Kidney epithelial cell (primary cell): ENCODE data around the gene POLR3E. TPM values are rescaled to one million over a fixed set of nuclear protein-coding genes. Genes with fewer than 3 reads are reported as not detected.

Source experiments
- DNase-seq: peaks from one replicate; pipeline ENCODE4 v3.0.0-alpha.2; 2010; ENCODE audit warnings: low read depth
- H3K27me3 ChIP-seq: 2 replicates; pipeline ENCODE4 v1.6.0; 2011; ENCODE audit warnings: low read length; ENCODE audit not compliant: control insufficient read depth, insufficient read depth
- H3K36me3 ChIP-seq: 2 replicates; pipeline ENCODE4 v1.5.1; 2011; ENCODE audit warnings: low read length; ENCODE audit not compliant: control insufficient read depth, insufficient read depth
- H3K4me3 ChIP-seq: 2 replicates; pipeline ENCODE4 v1.5.1; 2011; ENCODE audit warnings: low read depth, mild to moderate bottlenecking, control low read depth, low read length
- CTCF ChIP-seq: IDR thresholded peaks from 2 replicates; pipeline ENCODE4 v1.5.1; 2011; ENCODE audit warnings: mild to moderate bottlenecking, moderate library complexity, low read length, control low read depth, inconsistent platforms; ENCODE audit not compliant: insufficient read depth, poor library complexity, severe bottlenecking
- total RNA-seq: library from RNA; depleted of rRNA; stranded (reverse); fragments of >200 nt; gene quantifications from 2 replicates; pipeline ENCODE4 v1.2.3, GENCODE V29; 2015

The POLR3E gene
- total RNA-seq, 1 donor from 2014 or later = 39.4 TPM

DNA sequence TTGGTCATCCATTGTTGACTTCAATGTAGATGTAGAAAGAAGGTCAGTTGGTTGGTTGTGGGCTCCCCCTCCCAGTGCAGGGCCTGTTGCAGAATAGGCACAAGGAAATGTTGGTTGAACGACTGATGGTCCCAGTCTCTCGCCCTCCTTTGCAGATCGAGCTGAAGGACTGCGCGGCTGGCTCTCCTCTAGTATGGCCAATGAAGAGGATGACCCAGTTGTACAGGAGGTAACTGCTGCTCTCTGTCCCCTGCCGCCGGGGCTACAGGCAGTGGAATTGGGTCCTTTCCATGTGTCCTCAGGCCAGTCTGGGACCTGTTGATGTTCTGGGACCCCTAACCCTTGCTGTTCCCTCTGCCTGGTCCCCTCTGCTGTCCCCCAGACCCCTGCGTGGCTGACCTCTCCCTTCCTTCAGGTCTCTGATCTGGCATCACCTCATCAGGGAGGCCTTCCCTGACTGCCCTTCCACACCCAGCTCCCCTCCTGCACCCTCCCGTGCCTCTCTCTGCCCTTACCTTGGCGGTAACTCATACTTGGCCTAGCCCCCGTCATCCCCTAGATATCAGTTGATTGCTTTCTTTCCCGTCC lies 5.7 kb downstream of the POLR3E start:
- no peaks in the 10 kb centered on the region for H3K36me3 ChIP-seq
- no peaks in the 10 kb centered on the region for H3K27me3 ChIP-seq
- no peak overlapping the region for H3K4me3 ChIP-seq
- TF ChIP-seq CTCF = no peak
- no peak for DNase-seq

DNA sequence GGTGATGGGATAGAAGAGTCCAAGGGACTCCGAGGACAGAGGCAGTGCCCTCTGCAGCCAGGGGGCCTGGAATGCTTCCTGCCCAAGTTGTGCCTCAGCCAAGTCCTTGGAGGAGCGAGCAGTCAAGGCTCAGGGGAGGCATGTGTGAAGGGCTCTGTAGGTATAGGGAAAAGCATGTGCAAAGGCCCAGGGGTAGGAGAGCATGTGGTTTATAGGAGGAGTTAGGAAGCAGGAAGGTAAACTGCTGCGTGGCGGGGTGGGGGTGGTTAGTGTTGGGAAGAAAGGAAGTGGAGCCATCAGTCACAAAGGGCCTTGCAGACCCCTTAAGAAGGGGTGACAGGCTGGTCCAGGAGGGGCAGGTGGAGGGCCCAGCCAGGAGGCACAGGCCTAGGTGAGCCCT lies 7.2 kb downstream of the POLR3E start:
- Histone ChIP-seq H3K4me3 (no peak overlapping the region), H3K36me3 (no peaks in the 10 kb centered on the region), H3K27me3 (no peaks in the 10 kb centered on the region)
- no peak for DNase-seq
- no peak for TF ChIP-seq CTCF

DNA sequence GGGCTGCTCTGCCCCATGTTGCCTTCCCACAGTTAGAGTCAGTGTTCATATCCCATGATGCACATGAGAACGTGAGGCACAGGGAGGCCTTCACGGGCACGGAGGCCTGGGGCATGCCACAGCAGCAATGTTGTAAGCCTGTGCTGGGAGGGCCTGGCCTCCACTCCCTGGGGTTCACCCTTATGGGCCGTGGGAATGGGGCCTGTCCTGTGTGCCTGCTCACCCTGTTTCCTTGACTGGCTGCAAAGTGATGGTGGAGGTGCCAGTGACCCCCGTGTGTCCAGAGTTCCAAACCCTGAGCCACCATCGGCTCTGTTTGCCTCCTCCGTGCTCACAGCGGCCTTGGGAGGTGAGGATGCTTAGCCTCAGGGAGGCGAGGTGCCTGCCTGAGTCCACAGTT lies 9.6 kb downstream of the POLR3E start:
- no peak for DNase-seq
- TF ChIP-seq CTCF = no peak
- Histone ChIP-seq H3K36me3 (no peaks in the 10 kb centered on the region), H3K27me3 (no peaks in the 10 kb centered on the region), H3K4me3 (no peak overlapping the region)

DNA sequence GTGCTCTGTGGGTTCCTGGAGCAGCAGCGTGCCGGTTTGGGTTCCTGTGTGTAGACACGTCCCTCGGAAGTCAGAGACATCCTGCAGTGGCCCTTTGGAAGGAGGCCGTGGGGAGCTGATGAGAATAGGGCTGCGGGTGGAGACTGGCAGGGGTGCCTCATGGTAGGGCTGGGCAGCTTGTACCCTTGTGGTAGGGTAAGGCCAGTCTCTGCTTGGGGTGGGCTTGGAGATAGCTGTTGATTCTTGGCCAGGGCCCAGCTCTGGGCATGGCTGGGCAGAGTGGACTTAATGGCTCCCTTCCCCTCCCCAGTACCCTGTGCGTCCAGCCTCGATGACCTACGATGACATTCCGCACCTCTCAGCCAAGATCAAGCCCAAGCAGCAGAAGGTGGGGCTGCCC lies 10.6 kb downstream of the POLR3E start:
- no peak for DNase-seq
- TF ChIP-seq CTCF = no peak
- no peaks in the 10 kb centered on the region for H3K27me3 ChIP-seq
- H3K36me3 ChIP-seq = no peaks in the 10 kb centered on the region
- no peak overlapping the region for H3K4me3 ChIP-seq

DNA sequence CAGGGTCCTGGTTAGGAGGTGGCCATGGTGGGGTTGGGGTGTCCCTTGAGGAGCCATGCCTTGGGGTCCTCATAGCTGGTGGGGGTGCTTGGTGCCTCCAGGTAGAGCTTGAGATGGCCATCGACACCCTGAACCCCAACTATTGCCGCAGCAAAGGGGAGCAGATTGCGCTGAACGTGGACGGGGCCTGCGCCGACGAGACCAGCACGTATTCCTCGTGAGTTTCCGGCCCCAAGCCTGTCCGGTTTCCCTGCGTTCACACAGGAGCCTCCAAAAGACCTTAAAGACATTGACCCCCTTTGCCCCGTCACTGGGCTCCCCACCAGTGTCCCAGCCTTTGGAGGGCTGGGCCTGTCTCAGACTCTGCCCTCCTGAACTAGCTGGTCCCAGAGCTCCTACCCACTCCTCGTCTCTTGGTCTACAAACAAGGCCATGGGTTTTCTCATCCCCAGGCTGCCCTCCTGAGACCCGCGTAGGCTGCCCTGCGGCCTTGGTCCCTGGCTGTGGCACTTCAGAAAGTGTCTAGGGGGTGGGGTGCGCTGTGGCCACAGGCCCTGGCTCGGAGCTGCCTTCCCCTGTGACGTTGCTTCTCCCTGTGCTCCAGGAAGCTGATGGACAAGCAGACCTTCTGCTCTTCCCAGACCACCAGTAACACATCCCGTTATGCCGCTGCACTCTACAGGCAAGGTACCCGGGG lies 11.8 kb downstream of the POLR3E start:
- DNase-seq = no peak
- H3K4me3 ChIP-seq = no peak overlapping the region
- H3K27me3 ChIP-seq = no peaks in the 10 kb centered on the region
- no peak for TF ChIP-seq CTCF
- no peaks in the 10 kb centered on the region for H3K36me3 ChIP-seq

DNA sequence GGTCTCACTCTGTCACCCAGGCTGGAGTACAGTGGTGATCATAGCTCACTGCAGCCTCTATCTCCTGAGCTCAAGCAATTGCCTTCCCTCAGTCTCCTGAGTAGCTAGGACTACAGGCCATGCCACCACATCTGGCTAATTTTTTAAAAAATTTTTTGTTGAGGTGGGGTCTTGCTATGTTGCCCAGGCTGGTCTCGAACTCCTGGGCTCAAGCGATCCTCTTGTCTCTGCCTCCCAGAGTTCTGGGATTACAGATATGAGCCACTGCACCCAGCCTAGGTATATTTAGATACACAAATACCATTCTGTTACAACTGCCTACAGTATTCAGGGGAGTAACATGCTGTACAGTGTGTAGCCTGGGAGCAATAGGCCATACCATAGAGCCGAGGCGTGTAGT lies 14.3 kb downstream of the POLR3E start:
- Histone ChIP-seq H3K27me3 (no peaks in the 10 kb centered on the region), H3K4me3 (no peak overlapping the region), H3K36me3 (peaks cover 2% of the 10 kb centered on the region)
- TF ChIP-seq CTCF = no peak
- no peak for DNase-seq
